Measurements from ENCODE around the gene BLNK. TPM values are rescaled to one million over a fixed set of nuclear protein-coding genes. Genes with fewer than 3 reads are reported as not detected.

The BLNK gene
- total RNA-seq, 1 experiment from 2014 or later, result not detected

DNA sequence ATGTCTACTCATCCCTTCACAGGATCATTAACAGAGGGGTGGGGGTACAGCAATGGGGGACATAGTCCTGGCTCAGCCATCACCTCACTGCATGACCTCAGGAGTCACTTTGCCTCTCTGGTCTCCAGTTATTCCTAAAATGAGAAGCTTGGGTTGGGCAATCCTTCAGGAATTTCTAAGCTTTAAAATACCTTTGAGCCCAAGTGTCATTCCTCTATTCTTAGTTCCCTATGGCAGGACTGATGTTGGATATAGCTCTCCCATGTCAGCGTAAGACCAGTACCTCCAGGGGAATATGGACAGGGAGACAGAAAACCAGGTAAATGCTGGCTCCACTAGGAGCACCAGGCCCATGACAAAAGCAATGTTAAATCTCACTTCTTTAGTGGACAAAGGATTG is 34.5 kb downstream of the BLNK start:
- no peaks in the 10 kb centered on the region for H3K27me3 ChIP-seq (replicated peaks; ENCODE audit: insufficient read depth, low read depth, low read length, poor library complexity)
- intact Hi-C loops (cut with micrococcal nuclease; ENCODE audit: unreplicated experiment), result no loop called here
- ChIA-PET CTCF (no interaction called here), POLR2A (ENCODE audit: low non-redundant PET) (interaction anchor here (0.6 kb wide), 1 partner anchor 71 kb away, joined by 9 read pairs; no protein-coding TSS in a partner anchor)
- no peak overlapping the region for H3K27ac ChIP-seq (ENCODE audit: low read depth, low read length, poor library complexity, severe bottlenecking)
- no peaks in the 10 kb centered on the region for H3K4me1 ChIP-seq (ENCODE audit: insufficient read depth, low read length, poor library complexity, severe bottlenecking)
- no TSS peak for BruUV-seq (replicated peaks)
- H3K9me3 ChIP-seq (ENCODE audit: low read depth, low read length, poor library complexity, severe bottlenecking), result no peaks in the 10 kb centered on the region
- DNase-seq (ENCODE audit: low spot score), result no peak
- no peak overlapping the region for H3K4me3 ChIP-seq (ENCODE audit: low read depth, low read length, poor library complexity, severe bottlenecking)
- TF ChIP-seq EZH2 (IDR thresholded peaks at IDR 0.05; ENCODE audit: borderline replicate concordance, low read depth, low read length, poor library complexity, severe bottlenecking), result no peak
- TF ChIP-seq, protein P1, sequence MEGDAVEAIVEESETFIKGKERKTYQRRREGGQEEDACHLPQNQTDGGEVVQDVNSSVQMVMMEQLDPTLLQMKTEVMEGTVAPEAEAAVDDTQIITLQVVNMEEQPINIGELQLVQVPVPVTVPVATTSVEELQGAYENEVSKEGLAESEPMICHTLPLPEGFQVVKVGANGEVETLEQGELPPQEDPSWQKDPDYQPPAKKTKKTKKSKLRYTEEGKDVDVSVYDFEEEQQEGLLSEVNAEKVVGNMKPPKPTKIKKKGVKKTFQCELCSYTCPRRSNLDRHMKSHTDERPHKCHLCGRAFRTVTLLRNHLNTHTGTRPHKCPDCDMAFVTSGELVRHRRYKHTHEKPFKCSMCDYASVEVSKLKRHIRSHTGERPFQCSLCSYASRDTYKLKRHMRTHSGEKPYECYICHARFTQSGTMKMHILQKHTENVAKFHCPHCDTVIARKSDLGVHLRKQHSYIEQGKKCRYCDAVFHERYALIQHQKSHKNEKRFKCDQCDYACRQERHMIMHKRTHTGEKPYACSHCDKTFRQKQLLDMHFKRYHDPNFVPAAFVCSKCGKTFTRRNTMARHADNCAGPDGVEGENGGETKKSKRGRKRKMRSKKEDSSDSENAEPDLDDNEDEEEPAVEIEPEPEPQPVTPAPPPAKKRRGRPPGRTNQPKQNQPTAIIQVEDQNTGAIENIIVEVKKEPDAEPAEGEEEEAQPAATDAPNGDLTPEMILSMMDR (conservative IDR thresholded peaks at IDR 0.05; ENCODE audit: low read depth, low read length), result no peak
- H3K36me3 ChIP-seq (ENCODE audit: insufficient read depth, low read length, poor library complexity, severe bottlenecking), result no peaks in the 10 kb centered on the region

DNA sequence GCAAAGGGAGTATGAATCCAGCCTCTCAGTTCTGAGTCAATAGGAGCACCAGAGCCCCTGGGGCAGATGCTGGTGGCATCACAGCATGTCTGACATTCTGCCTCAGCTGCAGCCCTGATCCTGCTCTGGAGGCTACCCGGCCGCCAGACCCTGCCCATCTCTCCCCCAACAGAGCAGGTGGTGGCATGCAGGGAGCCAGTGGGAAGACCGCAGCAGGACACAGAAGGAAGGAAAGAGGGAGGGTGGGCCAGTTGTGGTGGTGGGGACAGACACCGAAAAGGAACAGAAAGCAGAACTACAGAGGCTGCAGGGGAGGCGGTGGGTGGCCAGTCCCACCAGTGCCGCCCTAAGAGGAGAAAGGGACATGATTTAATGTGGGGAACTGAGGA is 35.3 kb downstream of the BLNK start:
- POLR2A ChIA-PET (ENCODE audit: low non-redundant PET), result no interaction called here
- no TSS peak for BruUV-seq (replicated peaks)
- no peak overlapping the region for H3K4me3 ChIP-seq (ENCODE audit: low read depth, low read length, poor library complexity, severe bottlenecking)
- H3K27me3 ChIP-seq (replicated peaks; ENCODE audit: insufficient read depth, low read depth, low read length, poor library complexity), result no peaks in the 10 kb centered on the region
- H3K4me1 ChIP-seq (ENCODE audit: insufficient read depth, low read length, poor library complexity, severe bottlenecking), result no peaks in the 10 kb centered on the region
- H3K9me3 ChIP-seq (ENCODE audit: low read depth, low read length, poor library complexity, severe bottlenecking), result no peaks in the 10 kb centered on the region
- no peak overlapping the region for H3K27ac ChIP-seq (ENCODE audit: low read depth, low read length, poor library complexity, severe bottlenecking)
- no peak for DNase-seq (ENCODE audit: low spot score)
- intact Hi-C loops (cut with micrococcal nuclease; ENCODE audit: unreplicated experiment), result no loop called here
- no peaks in the 10 kb centered on the region for H3K36me3 ChIP-seq (ENCODE audit: insufficient read depth, low read length, poor library complexity, severe bottlenecking)
- CTCF ChIA-PET, result no interaction called here
- TF ChIP-seq, protein P1 (conservative IDR thresholded peaks at IDR 0.05; ENCODE audit: low read depth, low read length), result no peak
- TF ChIP-seq EZH2 (IDR thresholded peaks at IDR 0.05; ENCODE audit: borderline replicate concordance, low read depth, low read length, poor library complexity, severe bottlenecking), result no peak

DNA sequence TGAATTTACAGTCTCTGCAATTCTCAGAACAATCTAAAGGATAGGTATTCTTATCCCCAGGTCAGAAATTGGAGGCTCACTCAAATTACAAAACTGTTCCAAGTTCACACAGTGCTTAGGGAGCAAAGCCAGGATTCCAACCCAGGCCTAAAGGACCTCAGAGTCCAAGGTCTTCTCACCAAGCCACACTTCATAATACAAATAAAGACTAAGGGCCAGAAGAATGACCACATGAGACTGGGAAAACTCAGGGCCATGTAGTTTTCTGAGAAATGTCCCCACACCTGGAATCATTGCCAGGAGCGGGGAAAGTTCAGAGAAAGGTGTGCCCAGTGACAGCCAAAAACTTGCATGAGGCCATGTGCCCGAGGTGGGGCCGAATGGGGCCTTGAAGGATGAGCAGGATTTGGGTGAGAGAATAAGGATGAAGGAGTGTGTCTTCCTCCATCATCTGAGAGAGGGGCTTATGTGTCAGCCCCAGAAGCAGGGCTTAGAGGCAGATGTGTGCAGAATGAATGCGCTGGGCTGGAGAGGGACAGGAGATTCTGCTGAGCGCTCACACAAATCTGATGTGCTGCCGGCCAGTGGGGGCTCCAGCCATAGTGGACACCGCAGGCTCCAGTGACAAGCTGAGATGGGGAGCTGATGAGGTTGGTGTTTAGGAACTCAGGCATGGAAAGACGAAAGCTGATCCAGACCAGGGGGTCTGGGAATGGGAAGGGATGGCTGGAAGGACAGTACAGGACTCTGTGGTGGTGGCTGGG is 35.9 kb downstream of the BLNK start:
- ChIA-PET CTCF (no interaction called here), POLR2A (ENCODE audit: low non-redundant PET) (no interaction called here)
- no TSS peak for BruUV-seq (replicated peaks)
- intact Hi-C loops (cut with micrococcal nuclease; ENCODE audit: unreplicated experiment), result no loop called here
- DNase-seq (ENCODE audit: low spot score), result no peak
- Histone ChIP-seq H3K27ac (ENCODE audit: low read depth, low read length, poor library complexity, severe bottlenecking) (no peak overlapping the region), H3K27me3 (replicated peaks; ENCODE audit: insufficient read depth, low read depth, low read length, poor library complexity) (no peaks in the 10 kb centered on the region), H3K4me1 (ENCODE audit: insufficient read depth, low read length, poor library complexity, severe bottlenecking) (no peaks in the 10 kb centered on the region), H3K9me3 (ENCODE audit: low read depth, low read length, poor library complexity, severe bottlenecking) (no peaks in the 10 kb centered on the region), H3K4me3 (ENCODE audit: low read depth, low read length, poor library complexity, severe bottlenecking) (no peak overlapping the region), H3K36me3 (ENCODE audit: insufficient read depth, low read length, poor library complexity, severe bottlenecking) (no peaks in the 10 kb centered on the region)
- TF ChIP-seq, protein P1 (conservative IDR thresholded peaks at IDR 0.05; ENCODE audit: low read depth, low read length), result no peak

Measured in A673 (cell line).